NCI-H187 (cell line): ENCODE measurements around the gene CPA1.

Experiments
- DNase-seq, 2 experiments: peaks; one replicate each; lab custom pipeline; 2025; lab: John Stamatoyannopoulos, UW

Gene CPA1

DNA sequence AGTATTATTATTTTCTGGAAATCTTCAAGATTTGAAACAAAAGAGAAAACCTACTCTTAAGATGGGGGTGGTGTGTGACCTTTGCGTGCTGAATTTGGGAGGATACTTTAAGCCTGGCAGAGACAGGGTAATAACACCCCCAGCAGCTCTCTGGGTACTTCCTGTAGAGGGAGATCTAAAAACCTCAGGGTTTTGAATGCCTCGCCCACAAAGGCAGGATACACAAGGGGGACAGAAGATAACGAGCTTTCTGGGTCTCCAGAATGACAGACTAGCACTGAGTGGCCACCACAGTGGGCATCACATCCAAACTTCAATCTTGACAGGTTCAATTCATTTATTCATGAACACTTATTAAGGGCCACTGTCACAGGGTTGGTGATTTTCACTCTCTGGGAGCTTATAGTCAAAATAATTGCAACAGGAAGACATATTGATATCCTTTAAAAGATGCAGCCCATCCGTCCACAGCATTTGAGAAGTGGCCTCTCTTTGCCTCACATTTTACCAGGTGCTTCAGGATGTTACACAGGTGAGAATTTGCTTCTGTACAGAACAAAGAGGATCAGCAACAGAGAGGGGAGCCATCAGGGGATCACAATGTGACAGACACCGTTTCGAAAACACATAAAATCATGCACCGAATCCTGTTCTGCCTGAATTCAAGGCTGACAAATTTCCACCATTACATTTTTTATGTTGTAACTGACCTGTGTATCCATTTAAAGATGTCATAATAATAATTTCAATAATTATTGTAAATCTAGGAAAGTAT, 14.3 kb downstream of the CPA1 start:
- DNase-seq, result peak; percentile 50 to 64

DNA sequence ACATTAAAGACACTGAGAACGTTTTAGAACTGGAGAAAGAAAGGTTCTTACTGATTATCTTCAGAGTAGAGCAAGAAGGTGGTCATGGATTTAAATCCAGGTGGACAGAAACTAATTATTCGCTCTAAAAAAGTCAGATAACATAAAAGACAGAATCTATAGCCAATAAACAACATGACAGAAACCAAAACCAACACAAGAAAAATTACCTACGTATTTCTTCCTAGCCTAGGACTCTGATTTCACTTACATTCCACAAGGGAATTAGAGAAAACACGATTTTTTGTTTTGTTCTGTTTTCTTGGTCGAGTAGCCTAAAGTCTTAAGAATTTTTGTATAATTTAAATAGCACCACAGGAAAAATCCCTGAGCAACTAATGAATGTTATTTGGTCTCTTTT, 15.1 kb downstream of the CPA1 start:
- DNase-seq, result peak in 1 of 2 experiments; percentile 45

DNA sequence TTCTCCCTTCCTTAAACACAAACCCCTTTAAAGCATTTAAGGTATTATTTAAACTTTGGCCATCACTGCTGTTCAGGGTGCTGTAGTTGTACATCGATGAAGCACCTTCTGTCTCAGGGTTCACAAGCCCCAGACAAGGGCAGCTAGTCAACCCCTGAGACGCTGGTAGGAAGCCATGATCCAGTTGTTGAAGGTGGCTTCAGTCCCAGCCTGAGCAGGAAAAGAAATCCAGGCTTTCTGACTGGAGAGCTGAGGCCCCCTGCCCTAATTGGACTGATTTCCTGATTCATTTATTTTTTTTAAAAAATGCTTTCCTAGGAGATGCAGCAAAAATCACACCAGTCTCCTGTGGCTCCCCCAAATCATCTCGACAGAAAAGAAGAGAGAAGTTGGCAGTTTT, 15.8 kb downstream of the CPA1 start:
- DNase-seq, result no peak

DNA sequence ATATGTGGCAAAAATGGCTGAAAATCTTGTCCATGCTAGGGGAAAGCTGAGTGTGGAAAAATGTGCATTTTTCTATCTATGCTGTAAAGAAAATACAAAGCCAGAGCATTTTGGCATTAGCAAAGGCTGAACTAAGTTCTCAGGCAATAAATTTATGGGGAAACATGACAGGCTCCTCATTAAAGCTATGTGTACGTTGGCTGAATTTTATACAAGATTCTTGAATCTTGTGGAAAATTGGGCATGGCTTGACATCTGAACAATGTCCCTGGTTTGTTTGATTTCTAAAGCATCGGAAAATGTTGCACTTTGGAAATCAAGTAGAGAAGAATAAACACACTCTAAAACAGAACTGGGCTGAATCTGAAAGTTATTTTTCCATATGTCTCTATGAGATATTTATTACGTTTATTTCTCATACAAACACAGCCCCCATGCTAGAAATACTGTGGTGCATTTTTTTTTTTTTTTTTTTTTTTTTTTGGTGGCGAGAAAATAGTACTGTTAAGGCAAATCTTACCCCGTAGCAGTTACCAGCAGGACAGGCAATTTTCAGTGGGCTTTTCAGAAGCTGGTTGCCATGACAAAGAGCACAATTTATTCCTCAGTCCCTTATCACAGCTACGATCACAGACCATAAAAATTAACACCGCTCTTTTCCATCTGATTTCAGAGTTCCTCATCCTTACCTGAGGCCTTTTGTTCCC, 16.9 kb downstream of the CPA1 start:
- DNase-seq, result no peak

DNA sequence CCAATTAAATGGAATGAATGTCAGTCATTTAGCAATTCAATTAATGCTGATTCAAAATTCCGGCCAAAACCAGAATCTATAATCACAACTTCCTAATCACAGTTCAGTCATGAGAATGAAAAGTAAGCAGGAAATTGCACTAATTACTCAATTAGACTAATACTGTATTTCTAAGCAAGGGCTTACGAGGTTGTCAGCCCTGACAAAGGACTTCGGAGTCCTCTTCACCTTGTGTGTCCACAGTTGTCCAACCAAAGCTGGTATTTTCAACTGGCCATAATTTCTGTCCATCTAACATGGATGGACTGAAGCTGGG, 17.4 kb downstream of the CPA1 start:
- DNase-seq, result no peak

DNA sequence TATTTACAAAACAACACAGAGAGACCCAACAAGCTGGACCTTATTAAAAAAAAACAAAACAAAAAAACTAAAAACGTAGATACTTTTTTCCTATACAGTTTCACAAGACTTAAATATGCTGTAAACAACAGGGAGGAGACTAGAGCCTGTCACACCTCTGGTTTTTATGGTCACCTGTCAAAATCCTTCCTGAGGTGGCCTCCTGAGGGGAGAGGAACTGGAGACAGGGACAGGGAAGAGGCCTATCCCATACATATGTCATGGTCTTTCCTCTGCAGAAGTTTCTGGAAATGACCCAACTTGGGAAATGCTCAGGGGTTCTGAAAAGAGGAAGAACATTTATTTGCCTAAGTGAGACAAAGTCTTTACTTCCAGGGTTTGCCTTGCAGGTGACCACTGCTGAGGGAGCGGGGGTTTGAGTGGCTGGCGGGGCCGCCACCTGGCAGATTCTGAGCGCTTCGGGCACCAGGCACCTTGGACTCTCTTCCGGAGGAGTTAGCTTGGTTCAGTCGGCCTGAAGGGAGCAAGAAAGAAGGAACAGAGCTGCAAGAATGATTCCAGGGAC, 18.3 kb downstream of the CPA1 start:
- DNase-seq, result no peak

DNA sequence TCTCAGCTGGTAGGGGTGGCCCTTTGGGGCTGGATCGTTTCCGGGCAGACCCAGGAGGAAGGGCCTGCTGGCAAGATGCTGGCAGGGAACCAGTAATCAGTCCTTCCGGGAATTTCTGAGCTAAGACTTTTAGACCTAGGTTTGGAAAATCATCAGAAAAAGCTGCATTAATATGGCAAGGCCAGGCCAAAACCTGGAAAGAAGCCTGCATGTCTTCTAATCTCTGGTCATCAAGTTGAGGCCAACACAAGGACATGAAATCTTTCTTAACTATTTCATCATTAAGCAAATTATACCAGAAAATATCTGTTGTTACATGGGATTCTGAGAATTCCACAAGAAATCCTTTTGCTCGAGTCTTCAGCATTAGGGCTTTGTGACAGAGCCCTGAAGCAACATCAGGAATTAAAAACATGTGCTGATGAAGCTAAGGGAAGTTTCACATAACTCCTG, 19.9 kb downstream of the CPA1 start:
- DNase-seq, result no peak

DNA sequence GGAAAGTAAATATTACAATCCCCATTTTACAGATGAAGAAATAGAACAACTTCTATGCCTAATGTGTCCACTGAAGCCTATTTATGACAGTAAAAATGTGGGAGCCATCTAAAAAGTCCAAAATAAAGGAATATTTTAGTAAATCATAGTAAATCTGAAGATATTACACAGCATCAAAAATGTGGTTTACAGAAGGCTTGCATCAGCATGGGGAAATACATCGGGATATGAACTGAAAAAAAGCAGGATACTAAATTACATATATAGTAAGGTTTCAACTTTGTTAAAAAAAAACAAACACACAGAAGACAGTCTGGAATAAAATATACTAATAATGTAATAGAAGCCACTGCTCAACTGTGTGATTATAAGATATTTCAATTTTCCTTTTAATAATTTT, 20.8 kb downstream of the CPA1 start:
- DNase-seq, result no peak

DNA sequence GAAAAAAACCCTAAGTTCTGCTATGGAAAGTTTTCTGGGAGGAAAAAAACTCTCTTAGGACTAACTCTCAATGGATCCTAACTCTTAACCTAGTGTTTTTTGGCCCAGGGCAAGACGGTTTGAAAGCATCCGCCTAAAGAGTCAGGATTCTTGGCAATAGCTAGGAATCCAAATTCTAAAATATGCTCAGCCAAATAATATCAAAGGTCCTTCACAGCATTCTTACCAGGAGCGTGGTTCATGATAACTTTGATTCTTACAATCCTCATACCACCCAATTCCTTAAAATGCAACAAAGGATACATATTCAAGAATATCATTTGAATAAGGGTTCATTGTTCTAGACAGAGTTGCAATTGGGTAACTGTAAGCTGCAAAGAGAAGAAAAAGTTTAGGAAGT, 21.3 kb downstream of the CPA1 start:
- DNase-seq, result no peak

DNA sequence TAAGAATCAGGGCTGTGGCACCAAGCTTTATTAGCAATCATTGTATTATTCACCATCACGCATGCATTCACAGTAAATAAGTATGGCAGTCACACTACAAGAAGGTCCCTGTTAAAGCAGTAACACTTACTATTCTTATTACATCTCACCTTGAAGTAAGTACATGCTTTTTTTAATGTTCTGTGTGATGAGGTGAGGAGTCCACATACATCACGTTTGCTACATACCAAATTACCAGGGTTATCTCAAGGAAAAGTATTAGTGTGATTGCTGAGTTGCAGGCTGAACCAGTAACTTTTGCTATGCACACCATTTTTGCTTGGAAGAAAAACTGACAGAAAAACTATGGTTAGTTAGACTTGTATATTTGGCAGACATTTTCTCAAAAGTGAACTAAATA, 24.7 kb downstream of the CPA1 start:
- DNase-seq, result peak in 1 of 2 experiments; percentile 49

DNA sequence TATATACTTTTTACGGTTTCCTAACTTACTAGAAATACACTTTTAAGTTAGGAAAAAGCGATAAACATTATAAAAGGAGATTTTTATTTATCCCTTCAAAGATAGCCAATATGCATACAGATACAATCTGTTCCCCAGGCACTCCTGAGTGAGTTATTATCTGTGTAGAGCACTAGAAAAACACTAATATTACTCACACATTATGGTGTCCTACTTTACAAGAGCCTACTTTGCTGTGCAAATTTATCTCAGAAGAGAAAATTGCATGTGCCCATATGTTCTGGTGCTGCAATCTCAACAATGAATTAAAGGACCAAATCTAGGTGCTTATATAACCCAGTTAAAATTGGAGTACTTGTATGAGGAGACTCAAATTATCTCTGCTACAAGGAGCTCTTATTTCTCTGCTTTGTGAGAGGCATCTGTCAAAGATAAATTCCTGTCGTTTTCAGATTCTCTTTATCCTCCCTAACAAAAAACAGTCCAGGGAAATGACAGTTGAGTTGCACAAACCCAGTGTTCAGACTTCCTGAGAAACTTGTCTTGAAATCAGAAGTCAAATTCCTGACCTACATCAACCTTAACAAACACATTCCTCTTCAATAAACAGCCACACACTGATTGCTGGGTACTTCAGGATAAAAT, 28.9 kb downstream of the CPA1 start:
- DNase-seq, result peak; percentile 83 to 92

DNA sequence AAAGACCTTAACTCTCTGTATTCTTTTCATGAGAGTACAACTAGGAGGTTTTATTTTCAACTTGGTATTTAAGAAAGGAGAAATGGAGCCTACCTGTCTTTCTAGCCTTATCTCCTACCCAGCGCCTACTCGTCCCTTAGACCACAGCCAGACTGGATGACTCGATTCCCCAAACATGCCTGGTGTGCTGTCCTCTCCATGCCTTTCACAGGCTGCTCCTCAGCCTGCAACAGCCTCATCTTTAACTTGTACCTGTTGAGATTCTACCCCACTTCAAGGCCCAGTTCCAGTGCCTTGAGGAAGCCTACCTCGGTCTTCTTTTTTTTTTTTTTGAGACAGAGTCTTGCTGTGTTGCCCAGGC, 29.4 kb downstream of the CPA1 start:
- DNase-seq, result no peak

DNA sequence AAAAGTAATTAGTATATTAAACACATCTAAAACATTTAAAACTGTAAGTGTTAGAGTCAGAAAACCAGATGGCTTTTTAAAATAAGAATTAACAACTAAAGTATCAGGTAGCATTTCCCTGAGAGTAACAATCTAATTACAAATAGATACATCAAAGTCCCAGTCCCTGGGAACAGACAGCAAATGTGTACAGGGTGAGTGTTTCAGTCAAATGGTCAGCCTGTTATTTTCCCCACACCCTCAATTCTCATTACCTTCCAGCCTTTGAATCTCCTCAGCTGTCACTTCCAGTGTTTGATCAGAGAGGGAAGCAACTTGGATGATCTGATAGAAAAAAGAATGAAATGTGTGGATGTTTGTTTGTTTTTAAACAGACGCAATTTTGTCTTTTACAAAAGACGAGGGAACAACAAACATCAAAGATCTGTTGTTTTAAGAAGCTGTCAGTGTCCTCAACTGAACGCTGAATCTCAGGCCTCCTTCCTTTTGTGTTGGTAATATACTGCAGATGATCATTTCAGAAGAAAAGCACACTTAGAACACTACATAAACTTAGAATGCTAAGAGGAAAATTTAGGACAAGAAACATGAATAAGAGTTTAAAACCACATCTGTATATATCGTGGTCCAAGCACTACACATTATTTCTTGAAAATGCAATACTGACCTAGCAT, 30.7 kb downstream of the CPA1 start:
- DNase-seq, result no peak

DNA sequence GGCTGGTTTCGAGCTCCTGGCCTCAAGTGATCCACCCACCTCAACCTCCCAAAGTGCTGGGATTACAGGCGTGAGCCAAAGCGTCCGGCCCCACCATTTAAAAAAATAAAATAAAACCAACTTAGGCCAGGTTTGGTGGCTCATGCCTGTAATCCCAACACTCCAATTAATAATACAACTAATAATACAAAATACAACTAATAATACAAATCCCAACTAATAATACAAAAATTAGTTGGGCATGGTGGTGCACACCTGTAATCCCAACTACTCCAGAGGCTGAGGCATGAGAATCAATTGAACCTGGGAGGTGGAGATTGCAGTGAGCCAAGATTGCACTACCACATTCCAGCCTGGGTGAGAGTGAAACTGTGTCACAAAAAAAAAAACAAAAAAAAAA, 32.9 kb downstream of the CPA1 start:
- no peak for DNase-seq

DNA sequence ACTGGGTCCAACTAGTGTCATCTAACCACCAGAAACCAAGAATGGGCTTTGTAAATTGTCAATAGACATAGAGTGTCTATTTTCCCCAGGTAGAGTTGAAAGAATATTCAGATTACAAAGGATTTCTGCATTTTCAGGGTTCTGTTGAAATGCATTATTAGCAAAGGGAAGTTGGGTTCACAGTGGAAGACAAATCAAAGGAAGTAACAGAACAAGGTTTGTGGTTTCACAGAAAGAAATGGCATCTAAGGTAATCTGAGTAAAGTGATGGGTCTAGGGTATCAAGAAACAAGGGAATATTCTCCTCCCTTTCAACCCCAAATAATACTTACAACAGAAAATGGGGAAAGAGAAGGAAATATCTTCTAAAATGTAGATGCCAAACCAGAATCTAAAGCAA, 34.7 kb downstream of the CPA1 start:
- DNase-seq, result no peak

DNA sequence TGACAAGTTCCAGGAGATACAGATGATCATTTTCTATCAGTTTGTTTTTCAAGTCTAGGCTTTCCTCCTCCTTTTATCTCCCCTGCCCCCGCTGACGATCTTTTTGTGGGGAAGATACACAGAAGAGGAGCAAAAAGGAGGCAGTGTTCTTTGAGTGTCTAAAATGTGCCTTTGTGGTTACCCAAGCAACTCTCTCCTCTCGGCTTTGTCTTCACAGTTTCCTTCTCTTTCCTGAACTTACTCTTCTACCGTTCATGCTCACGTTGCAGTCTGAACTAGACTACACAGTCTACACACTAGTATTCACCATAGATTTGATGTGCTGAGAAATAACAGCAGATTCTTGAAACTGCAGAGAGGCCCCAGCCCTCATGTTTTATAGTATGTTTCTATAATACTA, 36.9 kb downstream of the CPA1 start:
- no peak for DNase-seq

DNA sequence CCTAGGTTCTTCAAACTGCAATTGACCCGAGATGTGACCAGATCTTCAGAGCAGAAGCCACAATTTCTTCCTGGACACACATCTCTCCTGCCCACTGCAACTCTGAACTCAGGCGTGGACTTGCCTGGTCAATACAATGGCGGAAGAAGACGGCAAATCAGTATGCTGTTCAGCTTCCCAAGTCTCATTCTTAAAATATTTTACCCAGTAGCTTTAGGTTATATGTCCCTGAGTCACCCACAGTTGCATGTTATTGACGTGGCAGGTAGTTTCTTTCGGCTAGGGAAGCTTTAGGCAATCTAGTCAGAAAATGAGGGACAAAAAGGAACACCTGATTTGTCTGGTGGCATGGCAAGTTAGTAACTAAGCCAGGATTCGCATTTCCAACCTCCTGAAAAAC, 38.0 kb downstream of the CPA1 start:
- DNase-seq, result no peak

DNA sequence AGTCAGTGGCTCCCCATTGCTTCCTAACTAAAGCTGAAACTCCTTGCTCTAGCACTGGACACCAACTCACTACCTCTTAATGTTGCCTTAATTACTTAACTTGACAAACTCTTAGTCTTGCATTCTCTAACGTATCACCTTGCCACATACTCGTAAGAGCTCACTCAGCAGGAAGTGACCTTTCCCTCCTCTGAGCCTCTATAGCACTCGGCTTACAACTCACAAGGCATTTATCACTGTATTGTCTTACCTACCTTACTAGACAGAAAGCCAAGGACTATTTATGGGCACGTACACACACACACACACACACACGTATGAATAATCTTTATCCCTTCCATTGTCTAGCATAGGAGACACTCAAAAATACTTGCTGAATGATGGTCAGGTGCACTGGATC, 39.4 kb downstream of the CPA1 start:
- peak; percentile 46 to 51 for DNase-seq

DNA sequence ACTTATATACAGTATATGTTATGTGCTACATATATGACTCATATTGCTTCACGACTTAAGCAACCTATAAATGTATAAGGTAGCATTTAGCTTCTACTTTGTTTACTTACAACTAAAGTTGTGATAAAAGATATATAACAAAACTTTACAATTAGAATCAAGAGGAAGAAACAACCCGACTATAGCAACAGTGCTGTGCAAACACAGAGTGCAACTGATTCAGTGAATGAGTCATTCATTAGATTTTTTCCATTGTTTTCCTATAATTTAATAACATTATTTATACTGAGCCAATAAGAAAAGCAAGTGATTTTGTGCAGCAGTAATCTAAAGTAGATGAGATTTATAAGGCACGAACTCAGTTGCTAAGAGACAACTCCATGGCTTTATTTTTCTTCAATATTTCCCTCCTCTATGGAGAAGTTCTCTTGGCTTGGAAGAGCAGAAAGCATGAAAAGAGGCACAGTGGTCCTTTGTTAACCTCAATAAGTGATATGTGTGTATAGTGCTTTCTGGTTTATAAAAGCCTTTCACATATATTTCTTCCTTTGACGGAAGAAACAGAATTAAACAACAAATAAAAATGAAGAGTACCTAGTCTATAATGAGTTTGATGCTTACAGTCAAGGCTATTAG, 40.8 kb downstream of the CPA1 start:
- peak in 1 of 2 experiments; percentile 39 for DNase-seq

DNA sequence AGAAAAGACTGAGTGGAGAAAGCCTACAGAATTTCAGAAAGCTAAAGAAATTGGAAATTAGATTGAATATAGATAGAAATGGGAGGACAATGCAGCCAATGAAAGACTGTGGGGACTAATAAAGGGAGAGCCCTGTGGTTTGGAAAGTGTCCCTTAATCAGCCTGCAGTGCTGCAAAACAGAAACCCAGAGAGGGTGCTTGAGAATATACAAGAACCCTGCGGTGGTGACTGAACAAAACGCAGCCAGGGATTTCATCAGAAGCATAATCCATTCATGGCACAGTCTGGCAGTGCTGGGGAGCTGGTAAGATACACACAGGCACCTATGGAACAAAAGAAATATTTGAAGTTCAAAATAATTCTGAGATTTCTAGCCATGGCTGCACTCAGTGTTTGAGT, 41.4 kb downstream of the CPA1 start:
- peak; percentile 81 to 90 for DNase-seq

DNA sequence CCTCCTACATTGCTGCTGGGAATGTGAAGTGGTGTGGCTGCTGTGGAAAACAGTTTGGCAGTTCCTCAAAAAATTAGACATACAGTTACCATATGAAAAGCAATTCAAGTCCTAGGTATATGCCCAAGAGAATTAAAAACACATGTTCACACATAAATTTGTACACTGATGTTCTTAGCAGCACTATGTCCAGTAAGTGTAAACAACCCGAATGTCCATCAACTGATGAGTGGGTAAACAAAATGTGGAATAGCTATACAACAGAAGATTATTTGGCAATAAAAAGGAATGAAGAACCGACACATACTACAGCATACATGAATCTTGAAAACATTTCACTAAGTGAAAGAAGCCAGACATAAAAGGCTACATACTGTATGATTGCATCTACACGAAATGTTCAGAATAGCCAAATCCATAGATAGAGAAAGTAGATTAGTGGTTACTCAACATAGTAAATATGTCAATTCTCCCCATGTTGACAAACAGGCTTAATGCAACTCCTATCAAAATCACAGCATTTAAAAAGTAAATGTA, 43.3 kb downstream of the CPA1 start:
- no peak for DNase-seq

DNA sequence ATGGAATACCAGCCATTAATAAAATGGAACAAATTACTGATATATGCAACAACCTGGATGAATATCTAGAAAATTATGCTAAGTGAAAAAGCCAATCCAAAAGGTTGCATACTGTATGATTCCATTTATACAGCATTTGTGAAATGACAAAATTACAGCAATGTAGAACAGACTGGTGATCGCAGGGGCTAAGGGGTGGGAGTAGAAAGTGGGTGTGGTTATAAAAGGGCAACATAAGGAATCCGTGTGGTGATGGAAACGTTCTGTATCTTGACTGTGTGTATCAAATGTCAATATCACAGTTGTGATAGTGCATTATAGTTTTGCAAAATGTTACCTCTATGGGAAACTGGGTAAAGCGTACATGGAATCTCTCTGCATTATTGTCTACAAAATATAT, 45.5 kb downstream of the CPA1 start:
- no peak for DNase-seq
